Astrocyte (in vitro differentiated cells and primary cell): ENCODE data around the gene CPEB2.

Source experiments
- CTCF ChIP-seq: IDR thresholded peaks from 2 replicates; pipeline ENCODE4 v1.5.1; 2011; ENCODE audit warnings: low read depth, mild to moderate bottlenecking, inconsistent platforms, low read length, moderate library complexity; ENCODE audit not compliant: insufficient read depth
- EZH2 ChIP-seq: IDR thresholded peaks from 2 replicates; pipeline ENCODE4 v1.6.1; 2012; ENCODE audit warnings: mild to moderate bottlenecking, low read length, inconsistent platforms; ENCODE audit not compliant: insufficient read depth

- TF ChIP-seq CTCF: no peak
- TF ChIP-seq EZH2: no peak
Observed at GRCh38 chr4:15089979-15090378, 87.7 kb downstream of the CPEB2 start.
